Measurements from ENCODE around the gene TAGLN3.

GRCh38 chr3:112000966-112001365, 2.2 kb downstream of the TAGLN3 start:
- TF ChIP-seq CTCF (IDR thresholded peaks at IDR 0.05), result no peak
- TF ChIP-seq POLR2A (IDR thresholded peaks at IDR 0.05), result no peak
- no peak for TF ChIP-seq POLR2AphosphoS5 (IDR thresholded peaks at IDR 0.05)
